Smooth muscle cell (in vitro differentiated cells): ENCODE measurements around the gene ANKRD44. TPM values are rescaled to one million over a fixed set of nuclear protein-coding genes. Genes with fewer than 3 reads are reported as not detected.

Source experiments
- DNase-seq: peaks from one replicate; lab custom pipeline; 2025; ENCODE audit not compliant: unreplicated experiment; lab: John Stamatoyannopoulos, UW
- H2AFZ ChIP-seq: fragments of 200-600 bp; sonication (generic); 2 replicates; pipeline ENCODE4 v1.6.0; 2016; ENCODE audit warnings: antibody characterized with exemption, low read depth, mild to moderate bottlenecking
- H3F3A ChIP-seq: fragments of 200-600 bp; sonication (generic); 2 replicates; pipeline ENCODE4 v1.6.0; 2017; ENCODE audit warnings: antibody characterized with exemption, low read depth
- H3K27ac ChIP-seq: fragments of 200-600 bp; sonication (generic); 2 replicates; pipeline ENCODE4 v1.5.1; 2016; ENCODE audit warnings: low read depth, mild to moderate bottlenecking
- H3K27me3 ChIP-seq: fragments of 200-600 bp; sonication (generic); 2 replicates; pipeline ENCODE4 v1.6.1; 2016; ENCODE audit warnings: low read depth, mild to moderate bottlenecking
- H3K36me3 ChIP-seq: fragments of 200-600 bp; sonication (generic); 2 replicates; pipeline ENCODE4 v1.5.1; 2016; ENCODE audit warnings: low read depth
- H3K4me1 ChIP-seq: fragments of 200-600 bp; sonication (generic); 2 replicates; pipeline ENCODE4 v1.5.1; 2016; ENCODE audit warnings: low read depth
- H3K4me2 ChIP-seq: fragments of 200-600 bp; sonication (generic); 2 replicates; pipeline ENCODE4 v1.6.0; 2016; ENCODE audit warnings: mild to moderate bottlenecking
- H3K4me3 ChIP-seq: fragments of 200-600 bp; sonication (generic); 2 replicates; pipeline ENCODE4 v1.5.1; 2016; ENCODE audit warnings: mild to moderate bottlenecking
- H3K79me2 ChIP-seq: fragments of 200-600 bp; sonication (generic); 2 replicates; pipeline ENCODE4 v1.6.0; 2016; ENCODE audit warnings: low read depth, mild to moderate bottlenecking
- H3K9ac ChIP-seq: fragments of 200-600 bp; sonication (generic); 2 replicates; pipeline ENCODE4 v1.6.0; 2016; ENCODE audit warnings: low read depth
- H3K9me3 ChIP-seq: fragments of 200-600 bp; sonication (generic); replicated peaks from 2 replicates; pipeline ENCODE4 v1.5.1; 2016; ENCODE audit warnings: low read depth
- H4K20me1 ChIP-seq: fragments of 200-600 bp; sonication (generic); 2 replicates; pipeline ENCODE4 v1.6.0; 2016; ENCODE audit warnings: low read depth
- CTCF ChIP-seq: fragments of 200-600 bp; sonication (generic); IDR thresholded peaks from 2 replicates; pipeline ENCODE4 v1.5.1; 2017; ENCODE audit warnings: borderline replicate concordance, mild to moderate bottlenecking, antibody characterized with exemption; ENCODE audit not compliant: insufficient read depth, poor library complexity, severe bottlenecking
- WGBS: methylation state at CpG from one replicate; pipeline ENCODE4 v1.1.7; 2016; ENCODE audit warnings: low lambda C conversion rate; 5-methylcytosine and 5-hydroxymethylcytosine counted together
- polyA plus RNA-seq: library from polyadenylated mRNA; unstranded; fragments of >200 nt; fragmentation: Nextera tagmentation; extraction: Ambion mirVana; gene quantifications from 2 replicates; pipeline ENCODE4 v1.2.1, GENCODE V29; 2016
- total RNA-seq: library from RNA; depleted of rRNA; stranded (reverse); fragments of >200 nt; gene quantifications from 2 replicates; pipeline ENCODE4 v1.2.3, GENCODE V29; 2014

Gene ANKRD44
- total and polyA plus RNA-seq, 2 experiments from 2014 or later, result 3.6 to 5.5 TPM

DNA sequence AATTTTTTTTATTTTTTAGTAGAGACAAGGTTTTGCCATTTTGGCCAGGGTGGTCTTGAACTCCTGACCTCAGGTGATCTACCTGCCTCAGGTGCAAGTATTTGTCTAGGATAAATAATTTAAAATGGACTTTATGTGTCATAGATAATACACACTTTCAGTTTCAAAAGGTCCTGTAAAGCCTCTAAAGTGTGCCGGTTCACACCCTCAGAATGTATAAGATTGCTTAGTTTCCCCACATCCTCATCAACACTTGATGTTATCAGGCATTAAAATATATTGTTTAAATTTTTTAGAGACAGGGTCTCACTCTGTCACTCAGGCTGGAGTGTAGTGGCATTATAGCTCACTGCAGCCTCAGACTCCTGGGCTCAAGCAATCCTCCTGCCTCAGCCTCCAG, 170.5 kb downstream of the ANKRD44 start:
- 96% methylated on average over 1 of the region's 1 CpG for WGBS
- no peak overlapping the region for H3K4me2 ChIP-seq
- DNase-seq, result no peak
- peaks cover 9% of the 10 kb centered on the region for H3K4me1 ChIP-seq
- no peaks in the 10 kb centered on the region for H3K36me3 ChIP-seq
- H3K9me3 ChIP-seq, result no peaks in the 10 kb centered on the region
- H3F3A ChIP-seq, result no peaks in the 10 kb centered on the region
- H4K20me1 ChIP-seq, result no peaks in the 10 kb centered on the region
- no peaks in the 10 kb centered on the region for H3K79me2 ChIP-seq
- H3K9ac ChIP-seq, result no peak overlapping the region
- no peak for TF ChIP-seq CTCF
- no peaks in the 10 kb centered on the region for H3K27me3 ChIP-seq
- H3K4me3 ChIP-seq, result no peak overlapping the region
- no peak overlapping the region for H2AFZ ChIP-seq
- no peak overlapping the region for H3K27ac ChIP-seq

DNA sequence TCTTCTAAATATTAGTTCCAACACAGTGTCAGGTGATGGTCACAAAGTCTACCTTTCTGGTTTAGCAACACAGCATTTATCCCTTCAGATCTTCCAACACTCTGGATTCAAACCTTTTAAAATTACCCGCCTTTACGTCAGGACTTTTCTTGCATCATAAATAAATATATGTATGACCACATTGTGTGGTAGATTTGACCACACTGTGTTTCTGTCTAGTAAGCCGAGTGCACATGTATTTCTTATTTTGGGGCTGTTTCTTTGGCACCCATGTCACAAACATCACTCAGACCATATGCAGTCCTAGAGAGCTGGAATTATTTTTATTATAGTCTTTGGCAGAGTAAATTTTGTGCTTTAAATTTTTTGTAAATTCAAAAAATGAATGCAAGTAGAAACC, 172.1 kb downstream of the ANKRD44 start:
- no peak overlapping the region for H3K4me2 ChIP-seq
- H3K79me2 ChIP-seq, result no peaks in the 10 kb centered on the region
- H4K20me1 ChIP-seq, result no peaks in the 10 kb centered on the region
- no peaks in the 10 kb centered on the region for H3F3A ChIP-seq
- no peak overlapping the region for H3K9ac ChIP-seq
- 89% methylated on average over 3 of the region's 3 CpGs for WGBS
- H3K27me3 ChIP-seq, result no peaks in the 10 kb centered on the region
- no peak overlapping the region for H3K4me3 ChIP-seq
- DNase-seq, result no peak
- H3K9me3 ChIP-seq, result no peaks in the 10 kb centered on the region
- peaks cover 9% of the 10 kb centered on the region for H3K4me1 ChIP-seq
- TF ChIP-seq CTCF, result no peak
- H3K27ac ChIP-seq, result no peak overlapping the region
- H2AFZ ChIP-seq, result no peak overlapping the region
- H3K36me3 ChIP-seq, result no peaks in the 10 kb centered on the region

- no peak for DNase-seq
- no peak for TF ChIP-seq CTCF
- H3K4me2 ChIP-seq, result peak overlapping the region; percentile 53
Observed at GRCh38 chr2:197137826-197138477, 172.6 kb downstream of the ANKRD44 start.

GRCh38 chr2:197137231-197137630, 173.3 kb downstream of the ANKRD44 start:
- no peak for DNase-seq
- Histone ChIP-seq H3K4me2 (peak overlapping the region; percentile 53), H3F3A (no peaks in the 10 kb centered on the region), H3K4me1 (peaks cover 9% of the 10 kb centered on the region), H3K9ac (no peak overlapping the region), H3K36me3 (no peaks in the 10 kb centered on the region), H3K9me3 (no peaks in the 10 kb centered on the region), H3K4me3 (no peak overlapping the region), H2AFZ (peak overlapping the region; percentile 7), H4K20me1 (no peaks in the 10 kb centered on the region), H3K27ac (no peak overlapping the region), H3K27me3 (no peaks in the 10 kb centered on the region), H3K79me2 (no peaks in the 10 kb centered on the region)
- no peak for TF ChIP-seq CTCF
- 47% methylated on average over 4 of the region's 4 CpGs for WGBS

More at GRCh38 chr2:197137826-197138477, 172.6 kb downstream of the ANKRD44 start:
- Histone ChIP-seq H3K27me3 (no peaks in the 10 kb centered on the region), H2AFZ (no peak overlapping the region), H3K36me3 (no peaks in the 10 kb centered on the region), H3K4me1 (peaks cover 9% of the 10 kb centered on the region), H3F3A (no peaks in the 10 kb centered on the region), H3K4me3 (no peak overlapping the region), H4K20me1 (no peaks in the 10 kb centered on the region), H3K9ac (no peak overlapping the region), H3K79me2 (no peaks in the 10 kb centered on the region), H3K9me3 (no peaks in the 10 kb centered on the region), H3K27ac (no peak overlapping the region)
- WGBS, result 95% methylated on average over 3 of the region's 3 CpGs
